ENCODE measurements around the gene F2RL1. TPM values are rescaled to one million over a fixed set of nuclear protein-coding genes. Genes with fewer than 3 reads are reported as not detected.

F2RL1 gene
- total RNA-seq, 1 donor from 2014 or later: 0.73 TPM

GRCh38 chr5:76867827-76868693 is 49.2 kb downstream of the F2RL1 start:
- DNase-seq (ENCODE audit: missing footprints) (no peak), ATAC-seq (peak; percentile 71)
- intact Hi-C loops (cut with DNase I): loop anchor here (2.0 to 10.0 kb wide), 3 partner anchors 149 to 627 kb away; partner anchors contain the start of genes AGGF1 and WDR41

GRCh38 chr5:76870046-76870445 is 51.2 kb downstream of the F2RL1 start:
- intact Hi-C loops (cut with DNase I): no loop called here
- DNase-seq (ENCODE audit: missing footprints): no peak
- no peak for ATAC-seq

- ATAC-seq (no peak), DNase-seq (ENCODE audit: missing footprints) (no peak)
- intact Hi-C loops (cut with DNase I): no loop called here
Observed at GRCh38 chr5:76874088-76874581, 55.3 kb downstream of the F2RL1 start.

Other genes with a start within 250 kb of the F2RL1 start
- gene F2RL2, start 195.6 kb upstream of the F2RL1 start, total RNA-seq: 0.14 TPM
- gene F2R, start 102.9 kb upstream of the F2RL1 start, total RNA-seq: 5.7 TPM
- gene S100Z, start 31.0 kb downstream of the F2RL1 start, total RNA-seq: not detected
- gene CRHBP, start 134.0 kb downstream of the F2RL1 start, total RNA-seq: 1.3 TPM
- 14.5 TPM for gene AGGF1, start 211.4 kb downstream of the F2RL1 start, total RNA-seq

All from Right ventricle myocardium inferior (tissue), 1 donor.